ACC112 (cell line): ENCODE measurements around the gene SSU72.

Source experiments
- H2AFZ ChIP-seq: fragments of 200-600 bp; sonication (generic); one replicate; pipeline ENCODE4 v1.6.0; 2017; ENCODE audit warnings: antibody characterized with exemption, low read length; ENCODE audit not compliant: unreplicated experiment
- H3K27ac ChIP-seq: fragments of 200-600 bp; sonication (generic); 2 replicates; pipeline ENCODE4 v1.5.1; 2014; ENCODE audit warnings: low read depth, mild to moderate bottlenecking, antibody characterized with exemption, low read length, moderate library complexity
- H3K27me3 ChIP-seq: fragments of 200-600 bp; sonication (generic); 2 replicates; pipeline ENCODE4 v1.6.1; 2014; ENCODE audit warnings: mild to moderate bottlenecking, antibody characterized with exemption, low read length, moderate library complexity, mixed read lengths; ENCODE audit not compliant: insufficient read depth
- H3K36me3 ChIP-seq: fragments of 200-600 bp; sonication (generic); 2 replicates; pipeline ENCODE4 v1.6.1; 2016; ENCODE audit warnings: mild to moderate bottlenecking, antibody characterized with exemption, low read length, moderate library complexity, mixed read lengths; ENCODE audit not compliant: insufficient read depth
- H3K4me1 ChIP-seq: fragments of 200-600 bp; sonication (generic); one replicate; pipeline ENCODE4 v1.6.1; 2016; ENCODE audit warnings: low read length, mixed read lengths; ENCODE audit not compliant: insufficient read depth, unreplicated experiment, control insufficient read depth
- H3K4me3 ChIP-seq: fragments of 200-600 bp; sonication (generic); 2 replicates; pipeline ENCODE4 v1.5.1; 2014; ENCODE audit warnings: mild to moderate bottlenecking, low read depth, low read length
- H3K79me2 ChIP-seq: fragments of 200-600 bp; sonication (generic); one replicate; pipeline ENCODE4 v1.6.0; 2016; ENCODE audit warnings: low read length; ENCODE audit not compliant: control insufficient read depth, unreplicated experiment, insufficient read depth

The SSU72 gene

GRCh38 chr1:1567891-1568291 lies 6.8 kb downstream of the SSU72 start:
- peaks cover 92% of the 10 kb centered on the region for H3K79me2 ChIP-seq
- H3K4me3 ChIP-seq = no peak overlapping the region
- no peak overlapping the region for H3K27ac ChIP-seq
- no peak overlapping the region for H2AFZ ChIP-seq
- no peaks in the 10 kb centered on the region for H3K4me1 ChIP-seq
- no peaks in the 10 kb centered on the region for H3K27me3 ChIP-seq
- peaks cover 28% of the 10 kb centered on the region for H3K36me3 ChIP-seq

- Histone ChIP-seq H3K27ac (no peak overlapping the region), H3K79me2 (peaks cover 92% of the 10 kb centered on the region), H3K4me3 (no peak overlapping the region), H2AFZ (no peak overlapping the region), H3K36me3 (peaks cover 34% of the 10 kb centered on the region), H3K4me1 (no peaks in the 10 kb centered on the region), H3K27me3 (no peaks in the 10 kb centered on the region)
These were observed 7.3 kb downstream of the SSU72 start for GRCh38 chr1:1567152-1567875.

GRCh38 chr1:1565340-1565739 lies 9.3 kb downstream of the SSU72 start:
- Histone ChIP-seq H3K27me3 (no peaks in the 10 kb centered on the region), H2AFZ (no peak overlapping the region), H3K4me1 (no peaks in the 10 kb centered on the region), H3K4me3 (no peak overlapping the region), H3K79me2 (peaks cover 88% of the 10 kb centered on the region), H3K27ac (no peak overlapping the region), H3K36me3 (peaks cover 39% of the 10 kb centered on the region)

- H3K79me2 ChIP-seq = peaks cover 80% of the 10 kb centered on the region
These were observed 10.4 kb downstream of the SSU72 start for GRCh38 chr1:1564268-1564667.

GRCh38 chr1:1563688-1564087 lies 11.0 kb downstream of the SSU72 start:
- Histone ChIP-seq H3K36me3 (peaks cover 36% of the 10 kb centered on the region), H3K4me1 (no peaks in the 10 kb centered on the region), H3K27ac (no peak overlapping the region), H3K79me2 (peaks cover 74% of the 10 kb centered on the region), H3K4me3 (no peak overlapping the region), H3K27me3 (no peaks in the 10 kb centered on the region), H2AFZ (no peak overlapping the region)

More at GRCh38 chr1:1564268-1564667, 10.4 kb downstream of the SSU72 start:
- H3K27me3 ChIP-seq = no peaks in the 10 kb centered on the region
- H2AFZ ChIP-seq = no peak overlapping the region
- no peak overlapping the region for H3K4me3 ChIP-seq
- no peak overlapping the region for H3K27ac ChIP-seq
- H3K4me1 ChIP-seq = no peaks in the 10 kb centered on the region
- H3K36me3 ChIP-seq = peaks cover 36% of the 10 kb centered on the region

- H3K27me3 ChIP-seq = no peaks in the 10 kb centered on the region
- H2AFZ ChIP-seq = no peak overlapping the region
- H3K4me3 ChIP-seq = no peak overlapping the region
- H3K36me3 ChIP-seq = peaks cover 36% of the 10 kb centered on the region
- H3K27ac ChIP-seq = no peak overlapping the region
- peaks cover 64% of the 10 kb centered on the region for H3K79me2 ChIP-seq
- H3K4me1 ChIP-seq = no peaks in the 10 kb centered on the region
These were observed 12.0 kb downstream of the SSU72 start for GRCh38 chr1:1562556-1563195.

GRCh38 chr1:1561801-1562470 lies 12.7 kb downstream of the SSU72 start:
- H3K4me3 ChIP-seq = no peak overlapping the region
- peaks cover 57% of the 10 kb centered on the region for H3K79me2 ChIP-seq
- no peak overlapping the region for H2AFZ ChIP-seq
- peaks cover 34% of the 10 kb centered on the region for H3K36me3 ChIP-seq
- H3K27me3 ChIP-seq = no peaks in the 10 kb centered on the region
- no peaks in the 10 kb centered on the region for H3K4me1 ChIP-seq
- H3K27ac ChIP-seq = no peak overlapping the region

- H3K4me3 ChIP-seq = no peak overlapping the region
- H3K36me3 ChIP-seq = peaks cover 28% of the 10 kb centered on the region
- H2AFZ ChIP-seq = no peak overlapping the region
- H3K27ac ChIP-seq = no peak overlapping the region
- peaks cover 3% of the 10 kb centered on the region for H3K4me1 ChIP-seq
- peaks cover 40% of the 10 kb centered on the region for H3K79me2 ChIP-seq
- no peaks in the 10 kb centered on the region for H3K27me3 ChIP-seq
These were observed 14.5 kb downstream of the SSU72 start for GRCh38 chr1:1560178-1560577.

- Histone ChIP-seq H3K4me3 (no peak overlapping the region), H3K36me3 (peaks cover 20% of the 10 kb centered on the region), H3K4me1 (peaks cover 11% of the 10 kb centered on the region), H3K79me2 (peaks cover 33% of the 10 kb centered on the region), H3K27ac (no peak overlapping the region), H3K27me3 (no peaks in the 10 kb centered on the region), H2AFZ (no peak overlapping the region)
These were observed 15.6 kb downstream of the SSU72 start for GRCh38 chr1:1559066-1559465.

- H3K79me2 ChIP-seq = peaks cover 31% of the 10 kb centered on the region
- H3K4me1 ChIP-seq = peaks cover 11% of the 10 kb centered on the region
- H2AFZ ChIP-seq = no peak overlapping the region
- no peak overlapping the region for H3K27ac ChIP-seq
- H3K27me3 ChIP-seq = no peaks in the 10 kb centered on the region
- peaks cover 15% of the 10 kb centered on the region; the same call in 1 of the 2 replicates for H3K36me3 ChIP-seq
- H3K4me3 ChIP-seq = no peak overlapping the region
These were observed 16.1 kb downstream of the SSU72 start for GRCh38 chr1:1558591-1558990.
